ENCODE data around the gene FTSJ1.

FTSJ1 gene

DNA sequence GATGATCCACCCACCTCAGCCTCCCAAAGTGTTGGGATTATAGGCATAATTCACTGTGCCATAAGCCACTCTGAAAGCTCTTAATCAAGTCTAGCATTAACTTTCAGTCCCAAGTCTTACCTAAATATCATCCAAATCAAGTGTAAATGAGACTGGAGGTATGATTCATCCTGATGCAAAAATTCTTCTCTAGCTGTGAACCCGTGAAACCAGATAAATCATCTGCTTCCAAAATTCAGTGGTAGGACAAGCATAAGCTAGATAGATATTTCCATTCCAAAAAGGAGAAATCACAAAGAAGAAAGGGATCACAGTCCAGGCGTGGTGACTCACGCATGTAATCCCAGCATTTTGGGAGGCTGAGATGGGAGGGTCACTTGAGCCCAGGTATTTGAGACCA lies 54.7 kb downstream of the FTSJ1 start:
- TF ChIP-seq, protein P1, sequence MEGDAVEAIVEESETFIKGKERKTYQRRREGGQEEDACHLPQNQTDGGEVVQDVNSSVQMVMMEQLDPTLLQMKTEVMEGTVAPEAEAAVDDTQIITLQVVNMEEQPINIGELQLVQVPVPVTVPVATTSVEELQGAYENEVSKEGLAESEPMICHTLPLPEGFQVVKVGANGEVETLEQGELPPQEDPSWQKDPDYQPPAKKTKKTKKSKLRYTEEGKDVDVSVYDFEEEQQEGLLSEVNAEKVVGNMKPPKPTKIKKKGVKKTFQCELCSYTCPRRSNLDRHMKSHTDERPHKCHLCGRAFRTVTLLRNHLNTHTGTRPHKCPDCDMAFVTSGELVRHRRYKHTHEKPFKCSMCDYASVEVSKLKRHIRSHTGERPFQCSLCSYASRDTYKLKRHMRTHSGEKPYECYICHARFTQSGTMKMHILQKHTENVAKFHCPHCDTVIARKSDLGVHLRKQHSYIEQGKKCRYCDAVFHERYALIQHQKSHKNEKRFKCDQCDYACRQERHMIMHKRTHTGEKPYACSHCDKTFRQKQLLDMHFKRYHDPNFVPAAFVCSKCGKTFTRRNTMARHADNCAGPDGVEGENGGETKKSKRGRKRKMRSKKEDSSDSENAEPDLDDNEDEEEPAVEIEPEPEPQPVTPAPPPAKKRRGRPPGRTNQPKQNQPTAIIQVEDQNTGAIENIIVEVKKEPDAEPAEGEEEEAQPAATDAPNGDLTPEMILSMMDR (IDR thresholded peaks at IDR 0.05; ENCODE audit: low read length): no peak
- TF ChIP-seq EZH2phosphoT487 (IDR thresholded peaks at IDR 0.05; ENCODE audit: low read length) (no peak), EZH2 (optimal IDR thresholded peaks at IDR 0.05; ENCODE audit: low read depth, low read length) (no peak)
- no peak overlapping the region for H3K9ac ChIP-seq (ENCODE audit: low read length)
- no peaks in the 10 kb centered on the region for H3K79me2 ChIP-seq (ENCODE audit: low read length)
- H3K4me1 ChIP-seq (ENCODE audit: low read length): no peaks in the 10 kb centered on the region
- H3K9me2 ChIP-seq (replicated peaks; ENCODE audit: insufficient read depth, low read length): no peaks in the 10 kb centered on the region
- H3K27ac ChIP-seq (ENCODE audit: low read length): no peak overlapping the region
- no peaks in the 10 kb centered on the region for H3F3A ChIP-seq (ENCODE audit: insufficient read depth, low read length)
- no peaks in the 10 kb centered on the region for H4K20me1 ChIP-seq (ENCODE audit: insufficient read depth, low read length)
- no peak overlapping the region for H2AFZ ChIP-seq (ENCODE audit: low read length)
- no peaks in the 10 kb centered on the region for H3K27me3 ChIP-seq (replicated peaks; ENCODE audit: insufficient read depth, low read length)
- no peak for DNase-seq
- no peaks in the 10 kb centered on the region for H3K36me3 ChIP-seq (replicated peaks; ENCODE audit: insufficient read depth, low read length)
- no peak overlapping the region for H3K4me2 ChIP-seq (ENCODE audit: low read depth, low read length)
- H3K4me3 ChIP-seq (ENCODE audit: low read length): no peak overlapping the region
- H3K9me3 ChIP-seq (replicated peaks; ENCODE audit: insufficient read depth, low read length): no peaks in the 10 kb centered on the region

DNA sequence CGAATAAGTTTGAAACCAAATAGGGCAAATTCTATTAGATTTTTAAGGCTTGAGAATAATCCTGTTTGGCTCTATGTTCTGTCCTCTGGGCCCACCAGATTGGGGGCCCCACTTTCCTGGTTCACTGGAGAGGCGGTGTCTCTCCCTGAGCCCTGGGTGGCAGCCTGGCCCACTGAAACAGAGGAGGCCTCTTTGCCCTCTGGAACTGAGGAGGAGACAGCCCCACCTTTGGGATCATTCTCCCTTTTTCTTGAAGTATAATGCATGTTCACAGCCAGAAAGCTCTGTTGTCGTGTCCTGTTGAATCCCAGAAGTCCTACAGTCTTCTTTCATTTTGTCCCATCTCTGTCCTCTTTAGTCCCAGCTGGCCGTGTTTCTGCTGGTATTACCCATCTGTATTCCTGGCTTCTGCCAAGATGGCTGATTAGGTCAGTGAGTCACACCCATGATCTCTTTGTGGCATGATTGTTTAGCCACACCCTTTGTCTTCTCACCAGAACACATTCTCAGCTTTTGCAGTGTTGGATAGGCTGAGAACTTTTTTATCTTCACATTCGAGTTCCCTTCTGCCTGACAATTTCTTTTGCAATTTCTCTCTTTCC lies 55.5 kb downstream of the FTSJ1 start:
- no peak overlapping the region for H3K9ac ChIP-seq (ENCODE audit: low read length)
- no peaks in the 10 kb centered on the region for H3K27me3 ChIP-seq (replicated peaks; ENCODE audit: insufficient read depth, low read length)
- no peak for DNase-seq
- H3K4me3 ChIP-seq (ENCODE audit: low read length): no peak overlapping the region
- no peaks in the 10 kb centered on the region for H3K9me2 ChIP-seq (replicated peaks; ENCODE audit: insufficient read depth, low read length)
- H4K20me1 ChIP-seq (ENCODE audit: insufficient read depth, low read length): no peaks in the 10 kb centered on the region
- H3K9me3 ChIP-seq (replicated peaks; ENCODE audit: insufficient read depth, low read length): no peaks in the 10 kb centered on the region
- no peaks in the 10 kb centered on the region for H3K79me2 ChIP-seq (ENCODE audit: low read length)
- TF ChIP-seq EZH2 (optimal IDR thresholded peaks at IDR 0.05; ENCODE audit: low read depth, low read length): no peak
- TF ChIP-seq, protein P1 (IDR thresholded peaks at IDR 0.05; ENCODE audit: low read length): no peak
- no peak for TF ChIP-seq EZH2phosphoT487 (IDR thresholded peaks at IDR 0.05; ENCODE audit: low read length)
- H3K4me1 ChIP-seq (ENCODE audit: low read length): no peaks in the 10 kb centered on the region
- H3F3A ChIP-seq (ENCODE audit: insufficient read depth, low read length): no peaks in the 10 kb centered on the region
- H2AFZ ChIP-seq (ENCODE audit: low read length): no peak overlapping the region
- H3K36me3 ChIP-seq (replicated peaks; ENCODE audit: insufficient read depth, low read length): no peaks in the 10 kb centered on the region
- no peak overlapping the region for H3K4me2 ChIP-seq (ENCODE audit: low read depth, low read length)
- H3K27ac ChIP-seq (ENCODE audit: low read length): no peak overlapping the region

DNA sequence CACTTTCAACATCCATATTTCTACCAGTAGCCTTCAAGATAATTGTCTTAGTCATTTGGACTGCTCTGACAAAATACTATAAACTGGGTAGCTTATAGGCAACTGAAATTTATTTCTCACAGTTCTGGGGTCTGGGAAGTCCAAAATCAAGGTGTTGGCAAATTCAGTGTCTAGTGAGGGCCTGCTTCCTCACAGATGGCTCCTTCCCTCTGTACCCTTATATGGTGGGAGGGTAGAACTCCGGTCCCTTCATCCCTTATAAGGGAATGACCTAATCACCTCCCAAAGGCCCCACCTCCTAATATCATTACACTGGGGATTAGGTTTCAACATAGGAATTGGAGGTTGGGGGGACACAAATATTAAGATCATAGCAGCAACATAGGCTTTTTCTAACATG lies 56.2 kb downstream of the FTSJ1 start:
- Histone ChIP-seq H3K36me3 (replicated peaks; ENCODE audit: insufficient read depth, low read length) (no peaks in the 10 kb centered on the region), H3K27me3 (replicated peaks; ENCODE audit: insufficient read depth, low read length) (no peaks in the 10 kb centered on the region), H2AFZ (ENCODE audit: low read length) (no peak overlapping the region), H3K4me2 (ENCODE audit: low read depth, low read length) (no peak overlapping the region), H3K9ac (ENCODE audit: low read length) (no peak overlapping the region), H3K79me2 (ENCODE audit: low read length) (no peaks in the 10 kb centered on the region), H3K4me1 (ENCODE audit: low read length) (no peaks in the 10 kb centered on the region), H3K9me3 (replicated peaks; ENCODE audit: insufficient read depth, low read length) (no peaks in the 10 kb centered on the region), H4K20me1 (ENCODE audit: insufficient read depth, low read length) (no peaks in the 10 kb centered on the region), H3K27ac (ENCODE audit: low read length) (no peak overlapping the region), H3F3A (ENCODE audit: insufficient read depth, low read length) (no peaks in the 10 kb centered on the region), H3K9me2 (replicated peaks; ENCODE audit: insufficient read depth, low read length) (no peaks in the 10 kb centered on the region), H3K4me3 (ENCODE audit: low read length) (no peak overlapping the region)
- DNase-seq: no peak
- TF ChIP-seq EZH2phosphoT487 (IDR thresholded peaks at IDR 0.05; ENCODE audit: low read length) (no peak), EZH2 (optimal IDR thresholded peaks at IDR 0.05; ENCODE audit: low read depth, low read length) (no peak)
- TF ChIP-seq, protein P1 (IDR thresholded peaks at IDR 0.05; ENCODE audit: low read length): no peak

Data from MM.1S (cell line).